HG03280 (cell line): Measurements from ENCODE around the gene SPIN2B.
"Not testable (repeated sequence)": the region's sequence is repeated elsewhere in the genome, so short reads cannot be mapped to it uniquely, and the experiment has no call there.

Experiments used
- ATAC-seq: cut with Tn5 transposase; IDR thresholded peaks from one replicate; pipeline ENCODE4 v1.9.1; 2021; ENCODE audit warnings: mild to moderate bottlenecking, moderate library complexity; ENCODE audit not compliant: unreplicated experiment

Gene SPIN2B

GRCh38 chrX:57121162-57121755, at the start of gene SPIN2B:
Gene SPIN2B, minus strand, starts transcription at chrX:57121548.
- ATAC-seq = peak; percentile 100

GRCh38 chrX:57156397-57157049, 35.2 kb upstream of the SPIN2B start:
- no peak for ATAC-seq

- ATAC-seq = no peak
Observed at GRCh38 chrX:57155171-57155570, 33.8 kb upstream of the SPIN2B start.

GRCh38 chrX:57152222-57152621, 30.9 kb upstream of the SPIN2B start:
- not testable (repeated sequence) for ATAC-seq

- ATAC-seq = no peak
Observed at GRCh38 chrX:57138674-57139073, 17.3 kb upstream of the SPIN2B start.

GRCh38 chrX:57137501-57137900, 16.2 kb upstream of the SPIN2B start:
- no peak for ATAC-seq

GRCh38 chrX:57137073-57137472, 15.7 kb upstream of the SPIN2B start, which contains the start of gene SPIN2A:
Gene SPIN2A, minus strand, starts transcription at chrX:57137397. Its CDS starts 800 bp downstream, at chrX:57136597.
- ATAC-seq = not testable (repeated sequence)

GRCh38 chrX:57136589-57136988, 15.2 kb upstream of the SPIN2B start:
- not testable (repeated sequence) for ATAC-seq

GRCh38 chrX:57135287-57135686, 13.9 kb upstream of the SPIN2B start:
- ATAC-seq = no peak

GRCh38 chrX:57134702-57135101, 13.4 kb upstream of the SPIN2B start:
- no peak for ATAC-seq

- no peak for ATAC-seq
Observed at GRCh38 chrX:57133706-57134105, 12.4 kb upstream of the SPIN2B start.

- ATAC-seq = not testable (repeated sequence)
Observed at GRCh38 chrX:57133284-57133683, 11.9 kb upstream of the SPIN2B start.

GRCh38 chrX:57132046-57132445, 10.7 kb upstream of the SPIN2B start:
- ATAC-seq = no peak

GRCh38 chrX:57121816-57122215, 468 bp upstream of the SPIN2B start:
- ATAC-seq = no peak

- not testable (repeated sequence) for ATAC-seq
Observed at GRCh38 chrX:57120619-57121161, 658 bp downstream of the SPIN2B start.

- ATAC-seq = no peak
Observed at GRCh38 chrX:57119416-57119815, 1.9 kb downstream of the SPIN2B start.

- not testable (repeated sequence) for ATAC-seq
Observed at GRCh38 chrX:57117566-57117965, 3.8 kb downstream of the SPIN2B start.

GRCh38 chrX:57104921-57105398, 16.4 kb downstream of the SPIN2B start:
- ATAC-seq = no peak

- no peak for ATAC-seq
Observed at GRCh38 chrX:57104406-57104805, 16.9 kb downstream of the SPIN2B start.

- ATAC-seq = no peak
Observed at GRCh38 chrX:57103489-57103888, 17.9 kb downstream of the SPIN2B start.

- not testable (repeated sequence) for ATAC-seq
Observed at GRCh38 chrX:57102918-57103317, 18.4 kb downstream of the SPIN2B start.

- no peak for ATAC-seq
Observed at GRCh38 chrX:57083143-57083542, 38.2 kb downstream of the SPIN2B start.
